T-helper 1 cell (primary cell): ENCODE data around the gene CENPP.

ENCODE experiments used
- DNase-seq, 5 donors: peaks; one replicate each; pipeline ENCODE4 v3.0.0-alpha.2; 2012 to 2020

Gene CENPP

DNA sequence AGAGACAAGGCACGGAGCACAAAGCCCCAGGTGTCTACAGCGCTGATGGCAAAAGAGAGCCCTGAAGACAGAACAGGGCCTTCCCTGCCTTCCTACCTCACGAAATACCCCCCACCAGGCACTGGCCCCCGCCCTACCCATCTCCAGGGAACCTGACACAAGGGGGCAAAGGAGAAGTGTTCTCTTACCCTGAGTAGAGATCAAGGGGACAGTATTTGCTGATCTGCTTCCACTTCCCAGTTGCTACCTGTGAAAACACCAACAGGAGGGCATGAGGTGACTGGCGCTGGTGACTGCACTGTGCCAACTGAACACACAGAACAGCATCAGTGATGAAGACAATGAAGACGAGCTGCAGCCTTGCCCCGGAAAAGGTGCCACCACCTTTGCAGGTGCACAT, 316.8 kb downstream of the CENPP start:
- DNase-seq: no peak

DNA sequence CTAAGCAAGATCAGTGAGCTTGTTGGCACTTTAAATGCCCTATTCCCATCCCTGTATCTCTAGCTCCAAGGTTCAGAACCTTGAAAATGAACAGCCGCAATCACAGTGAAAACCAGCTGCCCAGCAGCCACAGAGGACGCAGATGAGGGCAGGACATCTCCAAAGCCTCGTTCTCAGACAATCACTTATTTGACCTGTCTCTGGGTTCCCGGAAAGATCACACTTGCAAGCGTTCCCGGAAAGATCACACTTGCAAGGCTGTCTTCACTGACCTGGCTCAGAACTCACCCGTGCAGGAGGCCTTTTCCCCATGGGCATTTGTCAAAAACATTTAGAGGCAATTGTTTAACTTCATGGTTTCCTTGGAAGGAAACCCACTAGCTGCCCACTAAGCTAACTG, 318.5 kb downstream of the CENPP start:
- no peak for DNase-seq

DNA sequence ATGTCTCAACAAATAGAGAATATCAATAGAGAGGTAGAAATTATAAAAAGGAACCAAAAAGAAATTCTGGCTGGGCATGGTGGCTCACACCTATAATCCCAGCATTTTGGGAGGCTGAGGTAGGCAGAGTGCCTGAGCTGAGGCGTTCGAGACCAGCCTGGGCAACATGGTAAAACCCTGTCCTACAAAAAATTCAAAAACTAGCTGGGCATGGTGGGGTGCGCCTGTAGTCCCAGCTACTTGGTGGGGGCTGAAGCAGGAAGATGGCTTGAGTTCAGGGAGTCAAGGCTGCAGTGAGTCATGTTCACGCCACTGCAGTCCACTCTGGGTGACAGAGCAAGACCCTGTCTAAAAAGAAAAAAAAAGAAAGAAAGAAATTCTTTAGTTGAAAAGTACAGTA, 319.3 kb downstream of the CENPP start:
- DNase-seq: no peak

DNA sequence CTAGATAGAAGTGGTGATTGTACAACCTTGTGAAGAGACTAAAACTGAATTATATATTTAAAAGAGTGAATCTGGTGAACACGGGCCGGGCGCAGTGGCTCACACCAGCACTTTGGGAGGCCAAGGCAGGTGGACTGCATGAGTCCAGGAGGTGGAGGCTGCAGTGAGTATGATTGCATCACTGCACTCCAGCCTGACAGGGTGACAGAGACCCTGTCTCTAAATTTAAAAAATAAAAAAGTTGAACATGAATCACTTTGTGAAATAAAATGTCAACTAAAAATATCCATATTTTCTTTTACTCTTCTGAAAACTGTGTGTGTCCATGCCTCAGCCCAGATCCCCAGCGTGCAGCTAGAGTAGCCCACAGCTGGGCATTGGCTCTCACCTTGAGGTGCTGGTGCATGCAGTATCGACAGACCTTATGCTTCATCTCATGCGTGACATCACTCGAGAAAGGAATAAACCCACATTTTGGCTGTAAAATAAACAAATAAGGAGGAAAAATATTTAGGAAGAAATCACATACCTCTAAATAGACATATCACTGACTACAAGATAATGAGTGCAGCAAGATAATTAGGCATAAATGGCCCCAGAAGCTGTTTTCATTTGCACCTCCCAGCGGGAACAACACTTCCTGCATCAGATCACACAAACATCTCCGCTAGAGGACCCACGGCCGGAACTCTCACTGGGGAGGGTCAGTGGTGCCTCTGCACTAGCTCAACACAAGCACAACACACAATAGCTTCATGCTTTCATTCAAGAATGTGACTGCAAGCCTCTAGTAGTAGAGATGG, 322.1 kb downstream of the CENPP start:
- no peak for DNase-seq

DNA sequence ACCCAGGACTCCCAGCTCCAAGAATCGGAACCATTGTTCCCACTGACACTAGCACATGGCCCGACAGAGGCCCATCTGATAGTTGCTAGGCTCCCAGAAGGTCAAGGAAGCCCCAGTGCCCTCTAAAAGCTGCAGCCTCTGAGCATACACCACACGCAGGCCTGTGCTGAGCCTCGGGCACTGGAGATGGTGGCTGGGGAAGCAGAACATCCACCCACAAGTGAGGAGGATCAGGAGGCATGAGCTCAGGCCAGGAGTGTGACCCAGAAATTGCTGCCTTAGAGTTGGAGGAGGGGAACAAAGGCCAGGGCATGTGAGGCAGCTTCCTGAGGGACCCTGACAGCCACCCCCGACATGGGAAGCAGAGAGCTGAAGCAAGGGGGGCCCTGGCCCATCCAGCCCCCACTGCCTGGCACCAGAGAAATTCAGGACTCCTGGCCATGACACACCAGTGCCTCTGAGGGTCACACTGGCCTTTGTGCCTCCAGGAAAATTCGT, 322.8 kb downstream of the CENPP start:
- no peak for DNase-seq

DNA sequence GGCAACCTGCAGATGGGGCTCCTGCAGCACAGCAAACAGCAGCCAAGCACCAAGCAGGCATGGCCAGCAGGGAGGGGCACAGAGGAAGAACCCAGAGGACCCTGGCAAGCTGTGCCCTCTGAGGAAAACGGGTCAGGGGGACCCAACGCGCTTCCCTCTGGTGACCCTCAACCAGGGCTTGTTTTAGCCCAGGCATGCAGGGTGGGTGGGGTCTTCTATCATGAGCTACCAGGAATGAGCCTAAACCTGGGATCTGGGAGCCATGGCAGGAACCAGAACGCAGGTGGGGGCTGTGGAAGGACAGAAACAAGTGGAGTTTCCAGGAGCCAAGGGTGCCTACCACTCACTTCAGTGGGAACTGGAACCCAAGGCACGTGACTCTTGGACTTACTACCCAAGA, 323.3 kb downstream of the CENPP start:
- no peak for DNase-seq

DNA sequence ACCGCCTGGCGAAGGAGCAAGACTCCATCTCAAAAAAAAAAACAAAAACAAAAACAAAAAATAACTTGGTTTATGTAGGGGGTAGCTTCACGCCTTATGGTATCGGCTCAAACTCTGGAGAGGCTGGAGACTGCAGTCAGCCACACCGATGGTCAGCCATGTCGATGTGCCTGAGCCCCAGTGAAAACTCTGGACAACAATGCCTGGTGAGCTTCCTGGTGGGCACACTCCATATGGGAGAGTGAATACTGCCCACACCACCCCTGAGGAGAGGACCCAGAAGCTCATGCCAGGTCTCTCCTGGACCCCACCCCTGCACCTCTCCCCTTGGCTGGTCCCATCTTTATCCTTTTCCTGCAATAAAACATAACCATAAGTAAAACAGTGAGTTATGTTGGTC, 324.5 kb downstream of the CENPP start:
- DNase-seq: no peak

DNA sequence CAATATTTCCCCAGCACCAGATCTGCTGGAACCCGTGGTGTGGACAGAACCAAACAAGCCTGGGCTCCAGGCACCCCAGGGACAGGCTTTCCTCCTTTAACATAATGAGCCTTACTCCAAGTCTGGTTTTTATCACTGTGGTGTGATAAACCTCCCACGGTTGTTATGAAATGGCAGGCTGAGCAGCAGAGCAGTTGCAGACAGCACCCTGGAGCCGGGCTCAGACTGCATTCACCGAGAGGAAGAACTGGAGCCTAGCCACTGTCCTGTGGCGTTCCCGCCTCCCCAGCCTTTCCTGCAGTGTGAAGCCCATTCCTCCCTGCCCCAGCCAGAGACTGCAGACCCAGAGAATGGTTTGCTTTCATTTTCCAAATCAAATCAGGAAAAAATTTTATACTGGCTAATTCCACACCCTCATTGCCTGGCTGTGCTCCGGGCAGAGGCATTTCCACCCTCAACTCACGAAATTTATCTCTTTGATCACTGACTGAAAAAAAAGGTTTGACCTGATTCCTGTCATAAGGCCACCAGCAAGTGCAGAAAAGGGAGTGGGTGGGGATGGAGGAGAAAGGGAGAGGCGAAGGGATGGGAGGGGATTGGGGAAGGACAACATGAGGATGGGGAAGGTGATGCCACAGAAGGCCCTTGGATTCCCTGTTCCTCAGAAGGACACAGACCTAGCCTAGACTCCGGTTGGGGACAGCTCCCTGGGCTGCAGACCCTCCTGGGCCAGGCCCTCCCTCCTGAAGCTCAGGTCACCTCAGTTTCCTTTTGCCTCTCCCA, 325.3 kb downstream of the CENPP start:
- DNase-seq: no peak

DNA sequence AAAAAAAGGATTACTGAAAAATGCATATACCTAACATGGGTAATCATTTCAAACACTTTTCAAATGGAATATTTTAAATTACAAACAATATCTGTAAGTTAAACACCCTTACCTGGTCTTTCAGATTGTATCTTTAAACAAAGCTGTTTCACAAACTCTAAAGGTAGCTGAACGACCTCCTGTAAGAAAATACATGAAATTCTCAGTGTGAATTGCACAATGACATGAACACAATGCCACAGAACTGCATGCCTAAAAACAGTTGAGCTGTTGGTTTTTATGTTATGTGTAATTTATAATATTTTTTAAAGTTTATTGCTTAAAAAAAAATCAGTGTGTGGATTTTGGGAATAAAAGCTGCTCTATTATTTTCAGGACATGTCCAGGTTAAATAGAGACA, 326.7 kb downstream of the CENPP start:
- no peak for DNase-seq

DNA sequence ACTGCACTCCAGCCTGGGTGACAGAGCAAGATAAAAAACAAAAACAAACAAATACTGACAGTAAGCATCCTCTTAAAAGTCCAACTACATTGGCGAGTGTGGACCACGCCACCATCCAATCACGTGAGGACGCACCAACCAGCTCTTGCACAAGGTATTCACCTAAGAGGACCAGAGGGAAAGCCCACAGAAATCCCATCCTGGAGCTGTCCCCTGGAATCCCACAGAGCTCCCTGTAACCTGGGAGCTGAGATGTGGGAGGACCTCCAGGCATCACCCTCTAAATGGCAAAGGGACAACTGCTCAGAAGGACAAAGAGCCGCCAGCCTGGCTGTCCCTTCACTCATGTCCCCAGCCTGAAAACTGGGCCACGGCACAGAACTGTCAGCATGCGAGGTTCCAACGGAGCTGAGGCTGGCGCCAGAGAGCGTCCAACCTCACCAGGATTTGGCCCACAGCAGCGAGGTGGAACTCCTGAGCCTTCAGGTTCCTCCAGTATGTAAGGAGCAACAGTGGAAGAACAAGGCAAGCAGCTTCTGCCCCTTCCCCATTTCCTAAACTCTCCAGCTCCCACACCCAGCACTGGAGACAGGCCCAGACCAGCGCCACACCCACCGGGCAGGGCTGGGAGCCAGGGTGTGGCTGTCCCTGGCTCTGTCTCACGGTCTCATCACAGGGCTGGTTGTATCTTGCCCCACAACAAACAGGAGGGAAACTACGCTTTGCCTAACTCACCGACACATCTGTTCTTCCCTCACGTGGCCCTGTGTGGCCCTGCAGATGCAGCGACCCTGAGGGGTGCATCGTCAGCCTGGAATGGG, 328.9 kb downstream of the CENPP start:
- no peak for DNase-seq

DNA sequence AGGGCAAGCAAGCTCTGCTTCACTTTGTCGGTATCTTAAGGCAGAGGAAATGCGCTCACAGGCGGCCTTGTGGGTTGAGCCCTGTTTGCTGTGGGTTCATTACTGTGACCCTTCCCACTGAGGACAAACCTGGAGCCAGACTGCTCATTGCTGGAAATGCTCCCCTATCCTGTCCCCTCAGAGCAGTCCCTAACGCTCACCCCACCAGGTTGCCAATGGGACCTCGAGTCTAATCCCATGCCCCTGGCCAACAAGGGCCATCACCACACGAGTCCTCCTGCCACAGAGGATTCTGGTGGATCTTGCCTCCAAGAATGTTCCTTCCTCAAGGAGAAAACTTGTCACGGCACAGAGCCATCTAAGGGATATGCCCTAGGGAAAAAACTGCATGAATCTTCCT, 329.6 kb downstream of the CENPP start:
- DNase-seq: no peak

DNA sequence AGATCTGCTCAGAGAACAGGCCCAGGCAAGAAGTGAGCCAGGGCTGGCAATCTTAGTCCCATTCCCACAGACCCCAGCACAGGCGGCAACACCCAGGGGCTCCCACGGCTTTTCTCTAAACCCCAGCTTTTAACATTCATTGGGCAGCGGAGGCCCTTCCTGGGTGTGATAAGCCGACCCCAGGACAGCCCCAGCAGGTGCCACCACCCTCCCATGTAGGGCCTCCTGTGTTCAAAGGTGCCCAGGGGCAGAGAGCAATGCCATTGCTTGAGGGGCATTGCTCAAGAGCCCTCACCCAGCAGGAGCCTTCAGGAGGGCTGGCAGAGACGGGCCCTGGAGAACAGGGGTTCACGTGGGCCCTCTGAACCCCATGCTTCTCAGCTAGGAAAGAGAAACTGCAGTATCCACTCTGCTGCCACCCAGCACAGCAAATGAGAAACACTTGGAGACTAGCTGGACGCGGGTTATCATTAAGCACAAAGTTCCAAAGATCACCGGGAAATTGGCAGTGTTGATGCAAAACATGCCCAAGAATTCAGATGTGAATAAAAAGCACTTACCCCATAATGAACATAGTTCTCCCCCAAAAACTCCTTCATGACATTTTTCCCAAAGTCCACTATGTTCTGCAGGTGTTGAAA, 330.3 kb downstream of the CENPP start:
- DNase-seq: no peak

DNA sequence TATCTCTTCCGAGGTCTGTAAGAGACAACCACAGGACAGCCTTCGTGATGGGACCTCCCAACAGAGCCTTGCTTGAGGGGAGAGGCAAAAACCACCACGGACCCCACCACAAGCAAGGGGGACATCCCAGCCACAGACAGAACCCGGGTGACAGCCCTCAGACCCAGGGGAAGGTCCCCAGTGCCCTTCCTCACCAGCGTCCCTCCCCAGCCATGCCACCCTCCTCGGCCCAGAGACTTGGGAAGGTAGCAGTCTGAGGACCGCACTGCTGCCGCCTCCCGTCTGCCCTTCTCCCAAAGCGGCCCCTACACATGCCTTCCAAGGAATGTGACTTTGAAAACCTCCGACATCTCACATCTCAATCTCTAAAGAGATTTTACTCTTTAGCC, 330.8 kb downstream of the CENPP start:
- no peak for DNase-seq

DNA sequence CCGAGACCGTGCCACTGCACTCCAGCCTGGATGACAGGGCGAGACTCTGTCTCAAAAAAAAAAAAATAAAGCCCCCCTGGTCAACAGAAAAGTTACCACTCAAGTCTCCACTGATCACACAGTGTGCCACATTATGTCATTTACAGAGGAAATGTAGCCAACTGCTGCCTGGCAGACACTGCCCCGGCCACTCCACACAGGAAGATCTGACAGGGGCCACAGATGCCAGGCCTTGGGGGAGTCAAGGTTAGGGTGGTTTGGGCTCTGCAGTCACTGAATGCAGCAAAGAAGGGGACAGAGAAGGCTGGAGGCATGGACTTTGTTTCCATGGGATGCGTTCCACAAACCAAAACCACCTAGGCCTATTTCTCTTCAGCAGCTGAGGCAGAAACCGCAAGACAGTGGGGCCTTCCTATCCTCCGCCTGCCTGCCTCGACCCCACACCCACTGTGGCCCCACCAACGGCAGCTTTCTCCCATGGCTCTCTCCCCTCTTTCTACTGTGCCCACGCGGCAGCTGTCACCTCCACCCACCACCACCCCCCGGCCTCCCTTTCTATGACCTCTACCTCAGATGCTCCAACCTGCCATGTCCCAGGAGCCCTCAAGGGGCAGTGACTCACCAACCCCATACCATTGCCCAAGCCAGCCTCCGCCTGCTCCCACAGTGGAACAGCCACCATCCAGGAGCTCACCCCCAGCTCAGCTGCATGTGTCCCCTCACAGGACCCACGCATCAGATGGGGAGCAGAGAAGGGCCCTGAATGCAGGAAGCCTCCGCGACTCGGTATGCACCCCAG, 331.7 kb downstream of the CENPP start:
- no peak for DNase-seq

DNA sequence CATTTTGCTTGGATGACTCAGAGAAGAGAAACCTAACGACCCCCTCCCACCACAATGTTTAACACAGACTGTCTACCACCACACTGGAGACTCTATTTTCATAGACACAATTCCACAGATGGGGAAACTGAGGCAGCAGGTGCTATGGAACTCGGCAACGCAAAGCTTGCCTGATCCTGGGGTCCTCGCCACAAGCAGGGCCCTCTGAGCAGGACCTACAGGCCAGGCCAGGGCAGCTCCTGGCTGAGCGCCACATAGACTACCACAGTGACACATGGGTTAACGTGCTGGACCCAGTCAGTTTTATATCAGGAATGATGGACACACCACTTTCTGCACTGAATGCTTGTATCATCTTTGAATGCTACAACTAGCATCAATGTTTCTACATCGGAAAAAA, 332.4 kb downstream of the CENPP start:
- DNase-seq: no peak

DNA sequence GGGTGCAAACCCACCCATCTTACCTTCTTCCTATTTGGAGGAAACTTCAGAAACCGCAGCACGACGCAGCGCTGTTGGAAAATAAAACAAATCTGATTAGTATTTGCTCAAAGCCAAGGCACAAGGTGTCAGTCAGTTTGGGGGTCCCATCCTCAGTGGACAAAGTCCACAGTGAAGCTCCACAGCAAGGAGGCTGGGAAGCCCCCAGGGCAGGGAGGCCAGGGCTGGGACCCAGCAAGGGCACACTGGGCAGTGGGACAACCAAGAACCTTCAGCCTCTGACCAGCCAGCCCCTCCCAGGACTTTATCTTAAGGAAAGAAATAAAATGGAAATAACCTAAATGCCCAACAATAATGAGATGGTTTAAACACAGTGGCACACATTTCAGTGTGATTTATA, 332.9 kb downstream of the CENPP start:
- no peak for DNase-seq

DNA sequence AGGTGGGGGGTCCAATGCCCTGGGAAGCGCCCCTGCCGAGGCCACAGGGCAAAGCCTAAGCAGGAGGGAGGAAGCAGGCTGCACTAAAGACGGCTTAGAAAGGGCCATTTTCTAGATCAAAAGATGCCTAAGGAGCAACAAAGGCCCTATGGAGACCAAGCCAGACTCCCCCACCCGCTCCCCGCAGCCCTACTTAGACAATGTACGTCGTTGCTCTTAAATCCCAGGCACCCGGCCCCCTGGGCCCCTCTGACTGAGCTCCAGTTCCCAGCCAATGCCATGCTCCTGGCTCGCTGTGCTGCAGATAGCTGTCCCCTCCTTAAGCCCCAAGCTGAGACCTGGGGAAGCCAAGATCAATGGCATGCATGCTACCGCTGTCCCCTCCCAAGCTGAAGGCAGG, 333.8 kb downstream of the CENPP start:
- no peak for DNase-seq

DNA sequence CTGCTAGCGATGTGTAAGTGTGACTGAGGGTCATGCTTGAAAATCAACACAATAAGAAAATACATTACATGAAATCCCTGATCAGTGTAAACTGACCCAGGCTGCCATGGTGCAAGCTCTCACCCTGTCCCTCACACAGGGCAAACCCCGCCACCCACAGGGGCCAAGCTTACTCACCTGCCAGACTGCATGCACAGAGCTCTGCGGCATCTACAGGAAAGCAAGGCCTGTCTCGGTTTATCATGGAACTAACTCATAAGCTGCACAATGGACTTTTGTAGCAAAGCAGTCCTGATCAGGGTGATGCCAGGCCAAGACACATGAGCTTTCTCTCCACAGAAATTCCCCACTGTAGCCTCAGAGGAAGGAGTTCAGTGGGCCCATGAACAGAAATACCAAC, 334.5 kb downstream of the CENPP start:
- DNase-seq: no peak

DNA sequence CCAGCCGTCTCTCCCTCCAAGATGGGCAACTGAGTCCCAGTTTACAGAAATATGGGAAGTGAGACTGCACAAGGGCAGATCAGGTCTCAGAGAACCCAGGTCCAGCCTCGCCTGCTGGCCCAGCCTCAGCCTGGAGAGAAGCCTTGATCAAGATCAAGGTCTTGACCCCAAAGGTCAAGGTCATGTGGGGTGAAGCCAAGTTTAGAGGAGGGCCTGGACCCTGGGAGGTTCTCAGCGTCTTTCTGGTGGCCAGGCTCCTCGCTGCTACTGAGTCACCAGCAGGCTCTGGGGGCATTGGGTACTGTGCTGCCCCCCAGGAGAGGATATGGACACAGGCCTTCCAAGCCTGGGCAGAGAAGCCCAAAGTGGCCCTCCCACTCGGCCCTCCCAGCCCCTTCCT, 335.4 kb downstream of the CENPP start:
- no peak for DNase-seq

DNA sequence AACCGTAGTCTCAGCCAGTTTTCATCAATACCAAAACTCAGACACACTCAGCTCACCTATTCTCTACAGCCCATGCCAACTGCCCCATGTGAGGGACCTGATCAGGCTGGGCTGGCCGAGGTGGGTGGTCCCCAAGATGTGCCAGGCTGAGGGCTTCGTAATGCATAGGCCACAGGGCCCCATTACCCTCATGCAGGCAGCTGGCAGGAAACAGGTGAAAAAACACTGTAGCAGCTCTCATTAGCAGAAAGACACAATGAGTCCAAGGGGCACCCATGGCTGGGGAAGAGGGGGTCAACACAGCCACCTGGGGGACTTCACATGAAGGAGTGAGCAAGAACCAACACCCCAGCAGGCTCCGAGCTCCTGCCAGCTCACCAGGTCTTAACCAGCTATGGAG, 336.0 kb downstream of the CENPP start:
- no peak for DNase-seq

DNA sequence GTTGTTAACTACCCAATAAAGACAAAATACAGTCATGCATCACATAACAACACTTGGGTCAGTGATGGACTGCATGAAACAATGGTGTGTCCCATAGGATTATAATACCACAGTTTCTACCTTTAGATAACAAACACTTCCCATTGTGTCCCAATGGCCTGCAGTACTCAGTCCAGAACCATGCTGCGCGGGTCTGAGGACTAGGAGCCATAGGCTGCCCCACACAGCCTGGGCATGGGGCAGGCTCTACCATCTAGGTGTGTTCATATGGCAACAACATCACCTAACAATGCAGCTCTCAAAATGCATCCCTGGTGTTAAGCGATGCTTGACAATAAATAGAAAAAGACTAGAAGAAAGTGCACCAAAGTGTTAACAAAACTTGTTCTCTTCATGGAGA, 337.4 kb downstream of the CENPP start:
- no peak for DNase-seq

DNA sequence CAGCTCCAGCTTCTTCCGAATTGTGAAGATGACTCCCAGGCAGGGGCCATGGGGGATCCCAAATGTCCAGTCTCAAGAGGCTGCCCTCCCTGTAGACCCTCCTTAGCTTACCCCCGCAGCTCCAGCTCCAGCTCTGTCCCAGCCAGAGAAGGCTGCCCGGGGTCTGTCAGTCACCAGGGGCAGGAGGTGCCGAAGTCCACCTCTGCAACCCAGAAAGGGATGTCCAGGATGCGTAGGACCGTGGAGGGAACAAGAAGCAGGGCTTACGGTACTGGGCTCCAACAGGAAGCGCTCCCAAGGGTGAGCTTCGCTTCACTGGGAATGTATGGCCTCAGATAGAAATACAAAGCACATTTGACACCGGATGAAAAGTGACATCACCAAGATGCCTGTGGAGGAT, 338.2 kb downstream of the CENPP start:
- DNase-seq: no peak
